HG02884 (cell line): ENCODE data around the gene RNF157.
"Not testable (repeated sequence)": the region's sequence is repeated elsewhere in the genome, so short reads cannot be mapped to it uniquely, and the experiment has no call there.

ENCODE experiments used
- ATAC-seq: cut with Tn5 transposase; IDR thresholded peaks from one replicate; pipeline ENCODE4 v1.9.1; 2021; ENCODE audit warnings: mild to moderate bottlenecking, moderate library complexity; ENCODE audit not compliant: unreplicated experiment

The RNF157 gene

DNA sequence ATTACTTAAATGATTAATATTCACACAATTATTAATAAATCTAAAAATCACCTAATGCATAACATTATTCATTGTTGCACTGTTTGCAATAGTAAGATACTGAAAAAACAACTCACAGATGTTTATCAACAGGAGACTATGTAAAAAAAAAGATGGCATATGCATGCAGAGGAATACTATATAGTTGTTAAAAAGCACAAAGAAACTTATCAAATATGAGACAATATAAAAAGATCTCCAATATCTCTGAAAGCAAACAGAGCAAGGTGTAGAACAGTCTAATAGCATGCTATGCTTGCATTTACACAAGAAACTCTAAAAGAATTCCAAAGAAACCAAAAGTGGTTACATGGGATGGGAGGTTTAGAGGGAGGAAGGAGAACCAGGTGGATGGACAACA lies 3.7 kb downstream of the RNF157 start:
- ATAC-seq: no peak

DNA sequence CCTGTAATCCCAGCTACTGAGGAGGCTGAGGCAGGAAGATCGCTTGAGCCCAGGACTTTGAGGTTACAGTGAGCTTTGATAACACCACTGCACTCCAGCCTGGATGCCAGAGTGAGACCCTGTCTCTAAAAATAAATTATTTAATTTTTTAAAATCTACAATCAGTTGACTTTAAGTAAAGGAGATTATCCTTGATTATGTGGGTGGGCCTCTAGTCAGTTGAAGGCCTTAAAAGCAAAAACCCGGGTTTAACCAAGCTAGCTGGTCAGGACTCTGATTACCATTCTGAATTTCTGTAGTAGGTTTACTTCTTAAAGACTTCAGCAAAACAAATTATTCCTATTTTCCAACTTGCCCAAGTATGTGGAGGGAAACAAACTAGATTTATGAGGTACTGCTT lies 4.4 kb downstream of the RNF157 start:
- ATAC-seq: no peak

DNA sequence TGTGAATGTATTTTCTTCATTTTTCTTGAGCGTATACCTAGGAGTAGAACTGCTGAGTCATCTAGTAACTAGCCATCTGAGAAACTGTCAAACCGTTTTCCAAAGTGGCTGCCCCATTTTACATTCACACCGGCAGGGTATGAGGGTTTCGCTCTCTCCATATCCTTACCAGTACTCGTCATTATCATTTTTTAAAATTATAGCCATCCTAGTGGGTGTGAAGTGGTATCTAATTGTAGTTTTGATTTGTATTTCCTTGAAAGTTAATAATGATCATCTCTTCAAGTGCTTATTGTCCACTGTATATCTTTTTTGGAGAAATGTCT lies 6.0 kb downstream of the RNF157 start:
- ATAC-seq: no peak

DNA sequence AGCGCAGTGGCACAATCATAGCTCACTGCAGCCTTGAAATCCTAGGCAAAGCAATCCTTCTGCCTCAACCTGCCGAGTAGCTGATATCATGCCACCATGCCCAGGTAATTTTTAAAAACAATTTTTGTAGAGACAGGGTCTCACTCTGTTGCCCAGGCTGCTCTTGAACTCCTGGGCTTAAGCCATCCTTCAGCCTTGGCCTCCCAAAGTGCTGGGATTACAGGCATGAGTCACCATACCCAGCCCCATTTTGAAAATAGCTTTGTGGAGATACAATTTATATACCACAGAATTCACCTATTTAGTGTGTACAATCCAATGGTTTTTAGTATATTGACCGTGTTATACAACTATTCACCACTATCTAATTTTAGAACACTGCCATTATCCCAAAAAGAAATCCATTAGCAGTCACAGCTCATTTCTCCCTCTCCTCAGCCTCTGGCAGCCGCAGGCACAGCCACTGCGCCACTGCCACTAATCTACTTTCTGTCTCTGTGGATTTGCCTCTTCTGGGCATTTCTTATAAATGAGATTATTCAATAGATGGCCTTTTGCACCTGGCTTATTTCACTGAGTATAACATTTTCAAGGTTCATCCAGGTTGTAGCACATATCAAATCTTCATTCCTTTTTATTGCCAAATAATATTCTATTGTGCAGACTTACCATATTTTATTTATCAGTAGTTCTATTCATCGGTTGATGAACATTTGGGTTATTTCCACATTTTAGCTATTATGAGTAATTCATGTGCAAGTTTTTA lies 6.5 kb downstream of the RNF157 start:
- no peak for ATAC-seq

DNA sequence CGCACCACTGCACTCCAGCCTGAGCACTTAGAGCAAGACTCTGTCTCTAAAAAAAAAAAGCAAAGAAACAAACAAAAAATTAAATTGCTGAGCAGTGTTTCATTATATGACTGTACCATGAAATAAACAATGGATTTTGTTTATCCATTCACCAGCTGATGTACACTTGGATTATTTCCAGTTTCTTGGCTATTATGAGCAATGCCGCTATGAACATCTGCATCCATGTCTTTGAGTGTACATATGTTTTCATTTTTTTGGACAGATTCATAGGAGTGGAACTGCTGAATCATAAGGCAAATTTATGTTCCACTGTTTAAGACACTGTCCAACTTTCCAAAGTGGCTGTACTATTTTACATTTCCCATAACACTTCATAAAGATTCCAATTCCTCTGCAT lies 8.0 kb downstream of the RNF157 start:
- no peak for ATAC-seq

DNA sequence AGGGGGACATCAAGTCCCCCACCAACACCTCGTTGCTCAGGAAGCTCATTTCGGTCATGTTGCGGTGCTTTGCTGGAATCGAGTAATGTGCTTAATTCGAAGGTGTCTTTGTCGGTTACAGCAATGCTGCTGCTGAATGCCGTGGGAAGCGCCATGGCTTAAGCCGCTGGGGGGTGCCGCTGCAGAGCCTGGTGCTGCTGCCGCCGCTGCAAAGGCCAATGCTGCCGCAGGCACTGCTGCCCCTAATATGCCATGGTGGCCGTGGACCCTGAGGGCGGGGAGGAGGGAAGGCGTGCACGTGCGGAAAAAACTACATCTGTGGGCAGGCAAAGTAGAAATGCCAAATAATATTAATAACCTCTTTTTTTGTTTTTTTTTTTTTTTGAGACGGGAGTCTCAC lies 13.5 kb downstream of the RNF157 start:
- not testable (repeated sequence) for ATAC-seq

DNA sequence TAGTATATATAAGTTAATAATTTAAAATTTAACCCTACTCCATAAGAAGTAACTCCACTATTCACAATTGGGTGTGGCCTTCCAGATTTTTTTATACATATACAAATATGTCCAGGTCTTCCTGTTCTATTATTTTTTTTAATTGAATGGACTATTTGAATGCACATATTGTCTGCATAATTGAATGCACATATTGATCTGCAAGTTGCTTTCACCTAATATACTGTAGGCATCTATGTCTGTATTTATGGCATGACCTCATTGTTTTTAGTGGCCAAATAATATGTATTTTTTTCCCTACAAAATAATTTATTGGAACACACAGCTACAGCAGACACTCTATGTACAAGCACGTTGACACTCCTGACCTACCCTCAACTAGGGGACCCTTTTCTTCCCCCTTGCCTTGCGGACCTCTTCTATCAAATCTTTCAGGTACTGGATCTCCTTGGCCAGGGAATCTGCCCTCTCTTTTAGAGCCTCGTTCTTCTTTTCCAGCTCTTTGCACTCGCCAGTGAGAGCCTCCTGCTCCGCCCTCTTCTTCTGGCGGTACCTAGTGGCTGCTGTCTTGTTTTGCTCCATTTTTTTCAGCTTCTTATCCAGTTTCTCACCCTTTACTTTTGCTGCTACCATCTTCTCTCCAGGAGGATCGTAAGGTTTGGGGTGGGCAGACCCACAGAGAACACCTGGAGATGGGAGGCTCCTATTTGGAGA lies 14.8 kb downstream of the RNF157 start:
- ATAC-seq: not testable (repeated sequence)

DNA sequence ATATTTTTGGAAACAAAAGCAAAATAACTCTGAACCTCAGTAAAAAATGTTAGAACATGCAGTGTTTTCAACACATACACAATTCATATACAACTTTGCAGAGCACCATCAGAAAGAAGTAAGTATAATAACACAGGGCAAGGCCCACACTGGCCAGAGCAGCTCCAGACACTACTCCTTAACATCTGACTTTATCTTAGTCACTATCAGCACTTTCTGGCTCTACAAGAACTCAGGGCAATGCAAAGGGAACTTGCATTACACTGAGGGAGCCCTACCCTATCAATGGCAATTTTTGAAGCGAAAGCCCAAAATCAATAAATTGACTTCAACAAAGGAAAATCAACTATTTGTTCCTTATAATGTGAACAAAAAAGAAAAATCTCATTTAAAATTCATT lies 16.5 kb downstream of the RNF157 start:
- no peak for ATAC-seq

DNA sequence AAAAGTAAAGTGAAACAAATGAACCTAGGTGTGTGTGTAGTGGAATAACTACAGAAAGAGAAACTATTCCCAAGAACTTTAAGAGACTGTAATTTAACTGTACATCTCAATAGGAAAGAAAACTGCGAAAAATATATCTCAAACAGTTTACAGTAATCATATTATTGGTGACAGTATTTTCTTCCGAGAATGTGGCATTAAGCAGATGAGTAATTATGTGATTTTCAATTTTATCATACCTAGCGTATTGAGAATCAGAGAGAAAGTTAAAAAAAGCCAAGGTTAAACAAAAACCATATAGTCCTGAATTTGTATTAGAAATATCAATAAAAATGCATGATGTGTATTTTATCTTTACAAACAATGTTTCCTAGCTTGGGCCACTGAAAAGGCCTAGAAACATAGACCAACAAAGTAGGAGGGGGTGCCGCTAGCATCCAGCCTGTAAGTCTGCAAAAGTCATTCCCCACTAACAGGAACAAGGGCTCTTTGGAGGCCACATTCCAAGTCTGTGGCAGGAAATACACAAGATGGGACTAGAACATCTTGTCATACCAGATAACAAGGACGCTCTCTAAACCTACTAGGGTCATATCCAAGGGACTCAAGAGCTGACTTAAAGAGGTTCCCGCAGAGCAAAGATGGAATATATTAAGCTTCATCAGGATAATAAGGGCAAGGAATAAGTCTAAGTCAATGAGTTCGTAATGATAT lies 20.5 kb downstream of the RNF157 start:
- no peak for ATAC-seq

DNA sequence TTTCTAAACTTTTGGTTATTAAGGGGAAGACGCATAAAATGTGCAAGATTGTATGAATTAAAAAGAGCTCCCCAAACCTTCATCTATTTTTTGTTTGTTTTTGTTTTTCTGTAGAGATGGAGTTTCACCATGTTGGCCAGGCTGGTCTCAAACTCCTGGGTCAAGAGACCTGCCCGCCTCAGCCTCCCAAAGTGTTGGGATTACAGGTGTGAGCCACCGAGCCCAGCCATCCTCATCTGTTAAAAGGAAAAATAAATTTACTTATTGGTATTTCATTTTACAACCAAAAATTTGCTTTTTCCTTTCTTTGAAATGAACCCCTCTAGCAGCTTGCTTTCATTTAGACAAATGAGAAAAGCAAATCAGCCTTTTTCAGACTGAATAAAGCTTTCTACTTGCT lies 23.2 kb downstream of the RNF157 start:
- no peak for ATAC-seq

DNA sequence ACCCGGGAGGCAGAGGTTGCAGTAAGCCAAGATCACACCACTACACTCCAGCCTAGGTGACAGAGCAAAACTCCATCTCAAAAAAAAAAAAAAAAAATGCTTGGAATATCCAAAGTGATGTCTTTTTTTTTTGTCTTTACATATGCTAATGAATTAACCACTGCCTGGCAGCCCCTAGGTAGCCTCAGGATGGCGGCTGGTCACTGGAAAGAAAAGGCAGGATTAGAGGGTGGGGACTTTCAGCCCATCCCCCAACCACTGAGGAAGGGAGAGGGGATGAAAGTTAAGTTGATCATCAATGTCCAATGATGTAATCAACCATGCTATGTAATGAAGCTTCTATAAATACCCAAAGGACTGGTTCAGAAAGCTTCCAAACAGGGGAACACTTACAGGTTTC lies 26.8 kb downstream of the RNF157 start:
- ATAC-seq: no peak

DNA sequence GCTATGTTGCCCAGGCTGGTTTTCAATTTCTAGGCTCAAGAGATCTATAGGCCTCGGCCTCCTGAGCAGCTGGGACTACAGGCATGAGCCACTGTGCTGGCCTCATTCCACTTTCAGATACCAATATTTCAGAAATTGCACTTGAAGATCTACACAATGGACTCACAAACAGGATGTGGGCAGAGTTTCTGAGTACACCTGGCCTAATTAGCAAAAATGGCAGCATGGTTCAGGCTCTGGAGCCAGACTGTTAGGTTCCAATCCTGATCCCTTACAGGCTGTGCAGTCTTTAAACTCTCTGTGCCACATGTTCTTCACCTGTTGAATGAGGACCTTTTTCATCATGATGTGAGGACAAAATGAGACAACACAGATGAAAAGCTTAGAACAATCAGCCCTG lies 32.2 kb downstream of the RNF157 start:
- ATAC-seq: no peak

DNA sequence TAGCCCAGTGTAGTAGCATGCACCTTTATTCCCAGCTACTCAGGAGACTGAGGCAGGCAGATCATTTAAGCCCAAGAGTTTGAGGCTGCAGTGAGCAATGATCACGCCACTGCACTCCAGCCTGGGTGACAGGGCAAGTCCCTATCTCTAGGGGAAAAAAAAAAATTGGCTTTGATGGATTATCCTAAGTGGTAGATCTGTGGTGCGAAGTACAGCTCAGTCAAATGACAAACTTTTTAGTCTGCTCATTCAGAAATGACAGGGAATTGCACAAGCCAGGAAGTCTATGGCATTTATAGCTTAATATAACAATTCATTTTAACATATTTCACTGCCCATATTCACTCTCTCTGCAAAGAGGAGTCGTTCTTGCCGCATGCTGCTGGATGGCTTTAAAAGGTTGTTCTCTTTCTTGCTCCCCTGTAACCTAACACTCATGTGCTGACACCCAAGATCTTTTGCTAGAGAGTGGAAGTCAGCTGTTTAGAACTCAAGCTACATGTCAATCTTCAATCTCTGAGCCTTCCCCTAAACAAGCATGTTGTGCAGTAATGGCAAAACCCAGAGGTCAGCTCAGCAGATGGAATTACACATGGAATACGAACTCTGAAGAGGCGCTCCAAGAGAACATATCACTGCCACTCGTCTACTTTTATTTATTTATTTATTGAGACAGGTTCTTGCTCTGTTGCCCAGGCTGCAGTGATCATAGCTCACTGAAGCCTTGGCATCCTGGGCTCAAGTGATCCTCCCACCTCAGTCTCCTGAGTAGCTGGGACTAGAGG lies 32.8 kb downstream of the RNF157 start:
- ATAC-seq: no peak

DNA sequence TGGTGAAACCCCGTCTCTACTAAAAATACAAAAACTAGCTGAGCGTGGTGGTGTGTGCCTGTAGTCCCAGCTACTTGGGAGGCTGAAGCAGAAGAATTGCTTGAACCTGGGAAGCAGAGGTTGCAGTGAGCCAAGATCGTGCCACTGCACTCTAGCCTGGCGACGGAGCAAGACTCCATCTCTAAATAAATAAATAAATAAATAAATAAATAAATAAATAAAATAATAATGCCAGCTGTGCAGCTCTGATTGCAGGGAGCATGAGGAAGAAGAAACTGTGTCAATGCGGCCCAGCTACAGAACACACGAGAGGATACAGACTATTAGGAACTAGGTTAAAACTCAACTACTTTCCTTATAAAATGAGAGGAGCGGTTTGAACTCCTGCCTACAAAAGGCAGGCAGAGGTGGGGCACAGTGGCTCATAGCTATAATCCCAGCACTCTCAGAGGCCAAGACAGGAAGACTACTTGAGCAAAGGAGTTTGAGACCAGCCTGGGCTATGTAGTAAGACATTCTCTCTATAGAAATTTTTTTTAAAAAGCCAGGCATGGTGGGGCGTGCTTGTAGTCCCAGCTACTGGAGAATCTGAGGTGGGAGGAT lies 34.6 kb downstream of the RNF157 start:
- not testable (repeated sequence) for ATAC-seq

DNA sequence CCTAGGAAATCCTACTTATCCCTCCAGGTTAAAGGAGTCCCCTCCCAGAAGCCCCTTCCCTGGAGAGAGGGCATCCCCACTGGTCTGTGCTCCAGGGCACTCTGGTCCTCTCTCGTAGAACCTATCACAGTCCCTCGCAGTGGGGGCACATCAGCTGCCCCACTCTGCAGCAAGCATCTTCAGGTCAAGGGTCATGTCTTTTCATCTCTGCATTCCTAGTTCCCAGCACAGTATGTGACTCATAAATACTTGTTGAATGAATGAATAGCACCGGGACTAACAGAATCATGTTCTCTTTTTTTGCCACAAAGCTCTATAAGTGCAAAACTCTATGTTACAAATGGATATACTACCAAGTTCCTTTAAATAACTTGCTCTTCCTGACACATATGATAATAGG lies 36.0 kb downstream of the RNF157 start:
- ATAC-seq: no peak

DNA sequence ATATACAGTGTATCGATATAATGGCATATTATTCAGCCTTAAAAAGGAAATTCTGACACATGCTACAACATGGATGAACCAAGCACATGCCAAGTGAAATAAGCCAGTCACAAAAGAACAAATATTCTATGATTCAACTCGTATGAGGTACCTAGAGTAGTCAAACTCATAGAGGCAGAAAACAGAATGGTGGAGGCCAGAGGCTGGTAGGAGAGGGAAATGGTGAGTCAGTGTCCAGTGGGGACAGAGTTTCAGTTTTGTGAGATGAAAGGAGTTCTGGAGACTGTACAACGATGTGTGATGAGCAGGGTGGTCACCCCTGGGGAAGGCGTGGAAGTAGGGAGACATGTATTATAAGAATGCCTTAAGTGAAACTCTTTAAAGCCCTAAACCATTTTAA lies 39.9 kb downstream of the RNF157 start:
- no peak for ATAC-seq

DNA sequence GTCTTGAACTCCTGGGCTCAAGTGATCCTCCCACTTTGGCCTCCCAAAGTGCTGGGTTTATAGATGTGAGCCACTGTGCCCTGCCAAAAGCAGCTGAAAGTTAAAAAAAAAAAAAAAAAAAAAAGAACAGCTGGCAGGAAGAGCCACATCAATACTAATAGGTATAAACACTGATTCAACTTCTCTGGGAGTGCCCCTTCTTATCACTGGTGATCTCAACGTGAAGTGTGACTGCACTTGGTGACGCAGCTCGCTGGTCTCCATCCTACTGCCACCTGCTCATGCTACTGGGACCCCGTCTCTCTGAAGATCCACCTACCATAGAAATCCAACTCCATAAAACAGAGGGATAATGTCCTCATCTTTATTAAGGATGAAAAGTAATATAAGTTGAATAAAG lies 40.8 kb downstream of the RNF157 start:
- ATAC-seq: no peak

DNA sequence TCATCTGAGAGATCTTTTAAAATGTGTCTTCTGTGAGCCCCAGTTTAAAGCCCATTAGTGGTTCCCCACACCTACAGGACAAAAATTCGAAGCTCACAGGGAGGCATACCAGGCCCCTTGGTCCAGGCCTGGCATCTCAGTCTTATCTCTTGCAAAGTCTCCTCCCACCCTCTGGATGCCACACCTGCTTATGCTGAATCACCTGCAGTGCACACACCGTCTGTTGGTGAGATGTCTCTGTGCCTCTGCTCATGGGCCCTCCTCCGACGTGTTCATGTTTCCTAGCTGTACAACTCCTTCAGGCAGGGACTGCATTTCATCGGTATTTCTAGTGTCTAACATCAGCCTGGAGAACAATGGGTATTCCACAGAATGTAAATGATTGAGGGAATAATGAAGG lies 41.6 kb downstream of the RNF157 start:
- ATAC-seq: no peak

DNA sequence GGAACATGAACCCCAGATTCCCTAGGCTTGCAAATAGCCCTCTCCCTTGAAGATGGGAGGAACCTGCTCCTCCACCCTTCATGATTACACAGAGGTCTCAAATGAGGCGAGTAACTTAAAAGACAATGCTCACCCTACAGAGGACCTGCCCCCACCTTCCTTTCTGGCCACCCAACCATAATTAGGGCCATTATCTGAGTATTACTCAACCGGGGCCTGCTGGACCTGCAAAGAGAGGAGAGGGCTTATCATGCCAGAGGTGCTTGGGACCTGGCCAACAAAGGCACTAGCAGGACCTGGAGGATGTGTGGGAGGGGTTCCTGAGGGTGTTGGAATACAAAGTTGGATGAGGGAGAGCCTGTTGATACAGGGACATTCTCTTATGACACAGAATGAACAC lies 42.4 kb downstream of the RNF157 start:
- no peak for ATAC-seq

DNA sequence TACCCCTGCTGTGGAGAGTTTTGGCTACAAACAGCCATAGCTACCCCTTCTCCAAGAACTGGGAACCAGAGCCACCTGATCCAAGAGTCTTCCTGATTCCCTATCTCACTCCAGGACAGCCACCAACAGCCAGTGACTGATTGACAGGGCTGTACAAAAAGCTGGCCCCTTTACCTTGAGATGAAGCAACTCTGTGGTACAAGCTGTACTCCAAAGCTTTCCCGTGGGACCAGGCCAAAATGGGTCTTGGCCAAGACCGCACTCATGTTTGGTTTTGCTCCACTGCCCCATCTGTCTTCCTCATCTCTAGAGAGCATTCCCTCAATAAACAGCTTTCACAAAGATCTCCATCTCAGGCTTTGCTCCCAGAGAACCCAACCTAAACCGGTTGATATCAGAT lies 43.6 kb downstream of the RNF157 start:
- no peak for ATAC-seq
